ENCODE measurements around the gene PPP6R3. TPM values are rescaled to one million over a fixed set of nuclear protein-coding genes. Genes with fewer than 3 reads are reported as not detected.
"Not testable (repeated sequence)": the region's sequence is repeated elsewhere in the genome, so short reads cannot be mapped to it uniquely, and the experiment has no call there.

The PPP6R3 gene
- total RNA-seq, 1 donor from 2014 or later: 132 TPM

GRCh38 chr11:68538025-68538424, 77.5 kb downstream of the PPP6R3 start:
- H3K4me1 Mint-ChIP-seq: peaks cover 44% of the 10 kb centered on the region
- no peaks in the 10 kb centered on the region for H3K9me3 Mint-ChIP-seq
- no peak overlapping the region for H3K27ac Mint-ChIP-seq
- no peak for DNase-seq
- peaks cover 62% of the 10 kb centered on the region for H3K36me3 Mint-ChIP-seq (ENCODE audit: low read depth)
- no peak overlapping the region for H3K4me3 Mint-ChIP-seq
- H3K27me3 Mint-ChIP-seq: no peaks in the 10 kb centered on the region
- intact Hi-C loops (cut with micrococcal nuclease): no loop called here

- Mint-ChIP-seq H3K27me3 (no peaks in the 10 kb centered on the region), H3K9me3 (no peaks in the 10 kb centered on the region), H3K4me3 (no peak overlapping the region), H3K27ac (peak overlapping the region; percentile 1), H3K36me3 (ENCODE audit: low read depth) (peaks cover 66% of the 10 kb centered on the region), H3K4me1 (peaks cover 46% of the 10 kb centered on the region)
- no peak for DNase-seq
- intact Hi-C loops (cut with micrococcal nuclease): no loop called here
These were observed 78.8 kb downstream of the PPP6R3 start for GRCh38 chr11:68539395-68539794.

GRCh38 chr11:68540504-68540903, 80.0 kb downstream of the PPP6R3 start:
- H3K4me1 Mint-ChIP-seq: peaks cover 45% of the 10 kb centered on the region
- H3K9me3 Mint-ChIP-seq; DNase-seq; H3K4me3 Mint-ChIP-seq; H3K27ac Mint-ChIP-seq; H3K27me3 Mint-ChIP-seq; intact Hi-C loops (cut with micrococcal nuclease): not testable (repeated sequence)
- H3K36me3 Mint-ChIP-seq (ENCODE audit: low read depth): peaks cover 67% of the 10 kb centered on the region

- peaks cover 45% of the 10 kb centered on the region for H3K4me1 Mint-ChIP-seq
- intact Hi-C loops (cut with micrococcal nuclease): no loop called here
- no peak overlapping the region for H3K4me3 Mint-ChIP-seq
- H3K27me3 Mint-ChIP-seq: no peaks in the 10 kb centered on the region
- no peaks in the 10 kb centered on the region for H3K9me3 Mint-ChIP-seq
- peak overlapping the region; percentile 70 for H3K27ac Mint-ChIP-seq
- DNase-seq: no peak
- peaks cover 65% of the 10 kb centered on the region for H3K36me3 Mint-ChIP-seq (ENCODE audit: low read depth)
These were observed 80.6 kb downstream of the PPP6R3 start for GRCh38 chr11:68541116-68541515.

GRCh38 chr11:68541991-68542390, 81.4 kb downstream of the PPP6R3 start:
- intact Hi-C loops (cut with micrococcal nuclease): no loop called here
- H3K4me3 Mint-ChIP-seq: no peak overlapping the region
- no peak for DNase-seq
- no peaks in the 10 kb centered on the region for H3K9me3 Mint-ChIP-seq
- peaks cover 47% of the 10 kb centered on the region for H3K4me1 Mint-ChIP-seq
- H3K27ac Mint-ChIP-seq: peak overlapping the region; percentile 70
- no peaks in the 10 kb centered on the region for H3K27me3 Mint-ChIP-seq
- H3K36me3 Mint-ChIP-seq (ENCODE audit: low read depth): peaks cover 67% of the 10 kb centered on the region

GRCh38 chr11:68542617-68543016, 82.1 kb downstream of the PPP6R3 start:
- Mint-ChIP-seq H3K9me3 (no peaks in the 10 kb centered on the region), H3K27me3 (no peaks in the 10 kb centered on the region), H3K4me3 (no peak overlapping the region), H3K4me1 (peaks cover 50% of the 10 kb centered on the region), H3K27ac (peak overlapping the region; percentile 8), H3K36me3 (ENCODE audit: low read depth) (peaks cover 69% of the 10 kb centered on the region)
- DNase-seq: no peak
- intact Hi-C loops (cut with micrococcal nuclease): no loop called here

- H3K36me3 Mint-ChIP-seq (ENCODE audit: low read depth): peaks cover 69% of the 10 kb centered on the region
- no peak overlapping the region for H3K4me3 Mint-ChIP-seq
- H3K9me3 Mint-ChIP-seq: no peaks in the 10 kb centered on the region
- H3K27ac Mint-ChIP-seq: peak overlapping the region; percentile 6
- DNase-seq: no peak
- intact Hi-C loops (cut with micrococcal nuclease): no loop called here
- no peaks in the 10 kb centered on the region for H3K27me3 Mint-ChIP-seq
- peaks cover 55% of the 10 kb centered on the region for H3K4me1 Mint-ChIP-seq
These were observed 83.0 kb downstream of the PPP6R3 start for GRCh38 chr11:68543594-68543993.

GRCh38 chr11:68545347-68545746, 84.8 kb downstream of the PPP6R3 start:
- Mint-ChIP-seq H3K27ac (no peak overlapping the region), H3K9me3 (no peaks in the 10 kb centered on the region), H3K4me1 (peaks cover 65% of the 10 kb centered on the region), H3K36me3 (ENCODE audit: low read depth) (peaks cover 71% of the 10 kb centered on the region), H3K4me3 (no peak overlapping the region), H3K27me3 (no peaks in the 10 kb centered on the region)
- intact Hi-C loops (cut with micrococcal nuclease): no loop called here
- DNase-seq: no peak

GRCh38 chr11:68545796-68546195, 85.2 kb downstream of the PPP6R3 start:
- Mint-ChIP-seq H3K27ac (no peak overlapping the region), H3K4me1 (peaks cover 66% of the 10 kb centered on the region), H3K9me3 (no peaks in the 10 kb centered on the region), H3K36me3 (ENCODE audit: low read depth) (peaks cover 70% of the 10 kb centered on the region), H3K4me3 (no peak overlapping the region), H3K27me3 (no peaks in the 10 kb centered on the region)
- no peak for DNase-seq
- intact Hi-C loops (cut with micrococcal nuclease): no loop called here

- H3K4me3 Mint-ChIP-seq: no peak overlapping the region
- H3K9me3 Mint-ChIP-seq: no peaks in the 10 kb centered on the region
- no peak for DNase-seq
- no peak overlapping the region for H3K27ac Mint-ChIP-seq
- no peaks in the 10 kb centered on the region for H3K27me3 Mint-ChIP-seq
- H3K36me3 Mint-ChIP-seq (ENCODE audit: low read depth): peaks cover 68% of the 10 kb centered on the region
- intact Hi-C loops (cut with micrococcal nuclease): no loop called here
- H3K4me1 Mint-ChIP-seq: peaks cover 63% of the 10 kb centered on the region
These were observed 86.0 kb downstream of the PPP6R3 start for GRCh38 chr11:68546555-68546954.

GRCh38 chr11:68549789-68550484, 89.4 kb downstream of the PPP6R3 start:
- Mint-ChIP-seq H3K4me3 (peak overlapping the region; percentile 81), H3K4me1 (peaks cover 57% of the 10 kb centered on the region), H3K27ac (peak overlapping the region; percentile 96), H3K9me3 (no peaks in the 10 kb centered on the region), H3K36me3 (ENCODE audit: low read depth) (peaks cover 72% of the 10 kb centered on the region), H3K27me3 (no peaks in the 10 kb centered on the region)
- no peak for DNase-seq
- intact Hi-C loops (cut with micrococcal nuclease): loop anchor here (2.0 kb wide), 1 partner anchor 79 kb away; no protein-coding TSS in a partner anchor

- no peaks in the 10 kb centered on the region for H3K27me3 Mint-ChIP-seq
- H3K9me3 Mint-ChIP-seq: no peaks in the 10 kb centered on the region
- DNase-seq: peak; percentile 68
- H3K4me3 Mint-ChIP-seq: peak overlapping the region; percentile 81
- H3K36me3 Mint-ChIP-seq (ENCODE audit: low read depth): peaks cover 73% of the 10 kb centered on the region
- H3K4me1 Mint-ChIP-seq: peaks cover 57% of the 10 kb centered on the region
- intact Hi-C loops (cut with micrococcal nuclease): loop anchor here (2.0 kb wide), 1 partner anchor 80 kb away; no protein-coding TSS in a partner anchor
- H3K27ac Mint-ChIP-seq: peak overlapping the region; percentile 96
These were observed 89.9 kb downstream of the PPP6R3 start for GRCh38 chr11:68550485-68550817.

- Mint-ChIP-seq H3K27me3 (no peaks in the 10 kb centered on the region), H3K4me1 (peaks cover 52% of the 10 kb centered on the region), H3K27ac (peak overlapping the region; percentile 96), H3K36me3 (ENCODE audit: low read depth) (peaks cover 75% of the 10 kb centered on the region), H3K9me3 (no peaks in the 10 kb centered on the region), H3K4me3 (no peak overlapping the region)
- intact Hi-C loops (cut with micrococcal nuclease): loop anchor here (2.0 kb wide), 1 partner anchor 80 kb away; no protein-coding TSS in a partner anchor
- DNase-seq: no peak
These were observed 90.7 kb downstream of the PPP6R3 start for GRCh38 chr11:68551223-68551622.

GRCh38 chr11:68551777-68552176, 91.2 kb downstream of the PPP6R3 start:
- Mint-ChIP-seq H3K36me3 (ENCODE audit: low read depth) (peaks cover 73% of the 10 kb centered on the region), H3K4me3 (no peak overlapping the region), H3K9me3 (no peaks in the 10 kb centered on the region), H3K4me1 (peaks cover 49% of the 10 kb centered on the region), H3K27ac (no peak overlapping the region), H3K27me3 (no peaks in the 10 kb centered on the region)
- DNase-seq: no peak
- intact Hi-C loops (cut with micrococcal nuclease): loop anchor here (2.0 kb wide), 1 partner anchor 81 kb away; no protein-coding TSS in a partner anchor

- Mint-ChIP-seq H3K9me3 (no peaks in the 10 kb centered on the region), H3K36me3 (ENCODE audit: low read depth) (peaks cover 73% of the 10 kb centered on the region), H3K27ac (peak overlapping the region; percentile 17), H3K4me1 (peaks cover 44% of the 10 kb centered on the region), H3K4me3 (no peak overlapping the region), H3K27me3 (no peaks in the 10 kb centered on the region)
- intact Hi-C loops (cut with micrococcal nuclease): no loop called here
- DNase-seq: no peak
These were observed 92.0 kb downstream of the PPP6R3 start for GRCh38 chr11:68552542-68552941.
